HuH-7 (cell line): ENCODE data around the gene GCDH.

ENCODE experiments used
- DNase-seq: peaks from one replicate; pipeline ENCODE4 v3.0.0; 2011; ENCODE audit warnings: low spot score

Gene GCDH

DNA sequence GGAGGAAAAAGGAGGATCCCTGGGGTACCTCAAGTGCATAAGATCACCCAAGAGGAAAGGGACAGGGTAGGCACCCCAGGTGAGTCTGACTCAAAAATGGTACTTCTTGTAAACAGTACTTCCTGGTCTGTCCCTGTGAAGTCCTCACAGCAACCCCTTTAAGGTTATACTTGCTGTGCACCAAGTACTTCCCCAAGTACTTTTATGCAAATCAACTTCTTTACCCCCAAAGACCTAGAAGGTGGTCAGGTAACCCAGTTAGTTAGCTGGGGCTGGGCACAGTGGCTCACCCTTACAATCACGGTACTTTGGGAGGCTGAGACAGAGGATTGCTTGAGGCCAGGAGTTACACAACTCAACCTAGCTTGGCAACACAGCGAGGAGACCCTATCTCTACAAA, 49.9 kb downstream of the GCDH start:
- no peak for DNase-seq

DNA sequence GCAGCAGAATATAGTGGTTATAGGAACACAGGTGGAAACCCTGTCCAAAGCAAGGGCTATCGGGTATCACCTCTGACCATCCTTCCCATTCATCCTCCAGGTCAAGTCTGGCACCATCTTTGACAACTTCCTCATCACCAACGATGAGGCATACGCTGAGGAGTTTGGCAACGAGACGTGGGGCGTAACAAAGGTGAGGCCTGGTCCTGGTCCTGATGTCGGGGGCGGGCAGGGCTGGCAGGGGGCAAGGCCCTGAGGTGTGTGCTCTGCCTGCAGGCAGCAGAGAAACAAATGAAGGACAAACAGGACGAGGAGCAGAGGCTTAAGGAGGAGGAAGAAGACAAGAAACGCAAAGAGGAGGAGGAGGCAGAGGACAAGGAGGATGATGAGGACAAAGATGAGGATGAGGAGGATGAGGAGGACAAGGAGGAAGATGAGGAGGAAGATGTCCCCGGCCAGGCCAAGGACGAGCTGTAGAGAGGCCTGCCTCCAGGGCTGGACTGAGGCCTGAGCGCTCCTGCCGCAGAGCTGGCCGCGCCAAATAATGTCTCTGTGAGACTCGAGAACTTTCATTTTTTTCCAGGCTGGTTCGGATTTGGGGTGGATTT, 52.6 kb downstream of the GCDH start:
- DNase-seq, result no peak

DNA sequence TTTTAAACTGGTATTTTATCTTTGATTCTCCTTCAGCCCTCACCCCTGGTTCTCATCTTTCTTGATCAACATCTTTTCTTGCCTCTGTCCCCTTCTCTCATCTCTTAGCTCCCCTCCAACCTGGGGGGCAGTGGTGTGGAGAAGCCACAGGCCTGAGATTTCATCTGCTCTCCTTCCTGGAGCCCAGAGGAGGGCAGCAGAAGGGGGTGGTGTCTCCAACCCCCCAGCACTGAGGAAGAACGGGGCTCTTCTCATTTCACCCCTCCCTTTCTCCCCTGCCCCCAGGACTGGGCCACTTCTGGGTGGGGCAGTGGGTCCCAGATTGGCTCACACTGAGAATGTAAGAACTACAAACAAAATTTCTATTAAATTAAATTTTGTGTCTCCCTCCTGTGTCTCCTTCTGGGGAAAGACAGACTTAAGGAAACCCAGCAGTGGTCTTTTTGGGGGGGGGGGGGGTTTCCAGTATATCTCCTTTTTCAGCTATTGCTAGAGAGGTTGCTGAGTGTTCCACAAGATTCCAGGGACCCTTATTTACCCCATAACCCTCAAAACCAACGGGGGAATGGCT, 53.2 kb downstream of the GCDH start:
- no peak for DNase-seq

GRCh38 chr19:12945479-12946091, 54.6 kb downstream of the GCDH start, which contains the start of gene RAD23A:
Gene RAD23A (plus strand): TSS chr19:12945862. CDS start chr19:12945949, 87 bp downstream.
- peak; percentile 91 for DNase-seq

GRCh38 chr19:12946092-12946721, 55.2 kb downstream of the GCDH start:
- peak; percentile 63 for DNase-seq

DNA sequence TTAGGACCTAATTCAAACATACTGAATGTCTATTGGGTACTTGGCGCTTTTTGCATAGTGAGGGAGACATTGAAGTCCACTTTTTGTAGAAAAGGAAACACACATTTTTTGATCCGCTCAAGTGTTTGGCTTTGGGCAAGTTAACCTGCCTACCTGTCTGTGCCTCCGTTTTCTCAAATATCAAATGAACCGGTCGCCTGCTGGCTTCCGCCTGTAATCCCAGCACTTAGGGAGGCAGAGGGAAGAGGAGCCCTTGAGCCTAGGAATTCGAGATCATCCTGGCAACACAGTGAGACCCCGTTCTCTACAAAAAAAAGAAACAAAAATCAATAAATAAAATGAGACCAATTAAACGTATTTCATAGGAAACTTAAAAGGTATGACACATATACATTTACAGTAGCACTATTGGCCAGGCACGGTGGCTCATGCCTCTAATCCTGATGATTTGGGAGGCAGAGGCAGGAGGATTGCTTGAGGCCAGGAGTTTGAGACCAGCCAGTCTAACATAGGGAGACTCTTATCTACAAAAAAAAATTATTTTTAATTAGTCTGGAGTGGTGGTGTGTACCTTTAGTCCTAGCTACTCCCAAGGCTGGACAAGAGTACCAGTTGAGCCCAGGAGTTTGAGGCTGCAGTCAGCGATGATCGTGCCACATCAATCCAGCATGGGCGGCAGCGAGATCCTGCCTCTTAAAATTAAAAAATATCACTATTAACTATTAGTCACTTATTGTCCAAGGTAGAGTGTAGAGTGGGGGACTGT, 56.0 kb downstream of the GCDH start:
- DNase-seq, result no peak

DNA sequence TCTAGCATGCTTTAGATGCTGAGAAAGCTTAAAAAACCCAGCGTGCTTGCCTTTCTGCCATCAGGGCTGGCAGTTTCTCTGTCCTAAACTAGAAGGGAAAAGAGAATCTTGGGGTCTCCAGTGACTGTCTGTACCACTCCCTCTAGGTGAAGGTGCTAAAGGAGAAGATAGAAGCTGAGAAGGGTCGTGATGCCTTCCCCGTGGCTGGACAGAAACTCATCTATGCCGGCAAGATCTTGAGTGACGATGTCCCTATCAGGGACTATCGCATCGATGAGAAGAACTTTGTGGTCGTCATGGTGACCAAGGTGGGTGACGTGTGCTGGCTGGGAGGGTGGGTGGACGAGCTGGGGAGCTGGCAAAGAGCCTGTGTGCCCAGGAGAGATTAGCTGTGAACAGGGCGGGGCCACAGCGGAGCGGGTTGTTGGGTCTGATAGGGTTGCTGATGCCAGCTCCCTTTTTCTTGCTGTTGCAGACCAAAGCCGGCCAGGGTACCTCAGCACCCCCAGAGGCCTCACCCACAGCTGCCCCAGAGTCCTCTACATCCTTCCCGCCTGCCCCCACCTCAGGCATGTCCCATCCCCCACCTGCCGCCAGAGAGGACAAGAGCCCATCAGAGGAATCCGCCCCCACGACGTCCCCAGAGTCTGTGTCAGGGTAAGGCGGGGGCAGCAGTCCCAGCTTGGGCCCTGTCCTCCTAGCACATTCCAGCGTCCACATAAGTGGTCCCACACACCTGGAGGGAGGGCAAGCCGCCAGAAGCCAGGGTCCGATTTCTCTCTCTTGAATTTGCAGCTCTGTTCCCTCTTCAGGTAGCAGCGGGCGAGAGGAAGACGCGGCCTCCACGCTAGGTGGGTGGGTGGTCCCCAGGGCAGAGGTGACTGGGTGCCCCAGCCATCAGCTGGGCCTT, 57.0 kb downstream of the GCDH start:
- DNase-seq, result no peak

DNA sequence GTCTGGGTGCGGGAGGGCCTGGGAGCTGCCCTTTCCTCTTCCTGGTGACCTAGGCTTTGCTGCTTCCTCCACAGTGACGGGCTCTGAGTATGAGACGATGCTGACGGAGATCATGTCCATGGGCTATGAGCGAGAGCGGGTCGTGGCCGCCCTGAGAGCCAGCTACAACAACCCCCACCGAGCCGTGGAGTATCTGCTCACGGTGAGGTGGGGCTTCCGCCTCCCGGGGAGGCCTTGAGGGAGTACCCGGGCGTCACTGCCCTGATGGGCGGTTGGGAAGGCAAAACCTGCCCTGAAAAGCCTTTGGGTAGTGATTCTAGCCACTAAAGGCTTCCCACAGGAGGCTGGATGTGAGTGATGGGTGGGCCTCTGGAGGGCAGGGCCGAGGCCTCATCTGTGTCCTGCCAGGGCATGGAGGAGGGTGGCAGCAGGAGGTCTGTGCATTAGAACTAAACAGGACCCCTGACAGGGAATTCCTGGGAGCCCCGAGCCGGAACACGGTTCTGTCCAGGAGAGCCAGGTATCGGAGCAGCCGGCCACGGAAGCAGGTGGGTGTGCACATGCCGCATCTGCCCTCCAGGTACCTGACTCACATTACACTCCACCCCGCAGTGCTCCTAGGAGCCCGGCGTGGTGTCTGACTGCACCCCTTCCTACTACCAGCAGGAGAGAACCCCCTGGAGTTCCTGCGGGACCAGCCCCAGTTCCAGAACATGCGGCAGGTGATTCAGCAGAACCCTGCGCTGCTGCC, 57.8 kb downstream of the GCDH start:
- no peak for DNase-seq
